Small intestine (tissue), 7 donors: Measurements from ENCODE around the gene CYP19A1. TPM values are rescaled to one million over a fixed set of nuclear protein-coding genes. Genes with fewer than 3 reads are reported as not detected.
A peak's percentile ranks its signal among the peaks of the same experiment; 100 is the strongest.

ENCODE experiments used
- DNase-seq, 2 donors: peaks; one replicate each; pipeline versions ENCODE4 v3.0.0 to v3.0.0-alpha.2; 2013
- FAIRE-seq: peaks from 2 replicates; lab custom pipeline; 2012; peaks lifted over from hg19 to GRCh38; lab: Jason Lieb, UNC
- H3K27ac ChIP-seq, 3 donors: one replicate each; pipeline ENCODE4 v1.5.1; 2013; ENCODE audit warnings: low read length in 2 of 3, mild to moderate bottlenecking in 2 of 3, control low read depth in 1 of 3, inconsistent platforms in 1 of 3, low read depth in 1 of 3, moderate library complexity in 1 of 3
- H3K27me3 ChIP-seq, 3 donors: one replicate each; pipeline ENCODE4 v1.6.1; 2013; ENCODE audit warnings: low read length in 3 of 3, inconsistent platforms in 1 of 3; ENCODE audit not compliant: control insufficient read depth in 3 of 3, insufficient read depth in 3 of 3
- H3K36me3 ChIP-seq, 3 donors: one replicate each; pipeline ENCODE4 v1.6.1; 2013; ENCODE audit warnings: low read length in 3 of 3, inconsistent platforms in 1 of 3, low read depth in 1 of 3, mild to moderate bottlenecking in 1 of 3, moderate library complexity in 1 of 3; ENCODE audit not compliant: control insufficient read depth in 3 of 3, insufficient read depth in 2 of 3
- H3K4me1 ChIP-seq, 3 donors: one replicate each; pipeline ENCODE4 v1.6.1; 2013; ENCODE audit warnings: low read length in 2 of 3, inconsistent platforms in 1 of 3, low read depth in 1 of 3, mild to moderate bottlenecking in 1 of 3, moderate library complexity in 1 of 3; ENCODE audit not compliant: control insufficient read depth in 3 of 3, insufficient read depth in 2 of 3
- H3K4me3 ChIP-seq, 3 donors: one replicate each; pipeline ENCODE4 v1.5.1; 2013; ENCODE audit warnings: low read length in 3 of 3, control low read depth in 1 of 3, inconsistent platforms in 1 of 3, low read depth in 1 of 3, mild to moderate bottlenecking in 1 of 3, moderate library complexity in 1 of 3
- H3K9me3 ChIP-seq, 2 donors: one replicate each; pipeline ENCODE4 v1.6.1; 2013; ENCODE audit warnings: low read depth in 1 of 2, low read length in 1 of 2; ENCODE audit not compliant: control insufficient read depth in 2 of 2, insufficient read depth in 1 of 2
- WGBS, 3 donors: extraction: QIAGEN DNeasy Blood & Tissue Kit; methylation state at CpG; one replicate each; pipeline ENCODE4 v1.1.7; 2013; 5-methylcytosine and 5-hydroxymethylcytosine counted together
- polyA plus RNA-seq, 4 donors: library from polyadenylated mRNA; stranded (reverse) in 3 of 4; unstranded in 1 of 4; fragments of 200-250 nt in 3 of 4; fragments of 120-200 nt in 1 of 4; gene quantifications; one replicate each; pipeline versions ENCODE4 v1.2.1 to v1.2.3, GENCODE V29; 2013
- donor health status: healthy with polysubstance abuse.
- donor health status: control.
- donor health status: control.
- donor health status: Bipolar disorder and iron deficiency.
- donor health status: healthy.

The CYP19A1 gene
- polyA plus RNA-seq, 4 donors, result 0.33 to 2.0 TPM; not detected in 2

DNA sequence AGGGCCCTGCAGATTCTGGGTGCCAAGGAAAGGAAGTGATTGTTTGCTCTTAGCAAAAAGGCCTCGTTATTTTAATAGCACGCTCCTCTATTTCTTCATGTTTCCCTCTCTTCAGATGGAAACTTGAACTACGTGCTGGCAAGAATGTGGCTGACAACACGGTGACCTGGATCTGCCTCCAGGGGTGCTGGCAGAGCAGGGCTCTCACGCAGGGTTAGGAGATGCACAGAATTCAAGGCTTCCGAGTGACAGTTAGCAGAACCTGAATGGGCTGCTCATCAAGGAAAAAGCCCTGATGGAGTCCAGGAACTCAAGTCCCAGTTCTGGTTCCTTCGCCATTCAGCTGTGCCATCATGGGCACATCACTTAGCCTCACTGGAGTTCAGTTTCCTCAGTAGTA lies 22.7 kb downstream of the CYP19A1 start:
- 86 to 90% (median 86%) methylated on average over 7 of the region's 7 CpGs for WGBS, 3 donors
- Histone ChIP-seq H3K4me1 (peaks cover 0 to 68% (median 0%) of the 10 kb centered on the region in 3 donors), H3K4me3 (no peak overlapping the region), H3K27ac (peak overlapping the region in 1 of 3 donors; percentile 83), H3K27me3 (no peaks in the 10 kb centered on the region), H3K9me3 (no peaks in the 10 kb centered on the region), H3K36me3 (no peaks in the 10 kb centered on the region)
- FAIRE-seq (no peak), DNase-seq (no peak)

GRCh38 chr15:51314391-51315337 lies 23.7 kb downstream of the CYP19A1 start:
- FAIRE-seq (no peak), DNase-seq (peak in 1 of 2 donors; percentile 80)
- H3K4me3 ChIP-seq, result no peak overlapping the region
- H3K9me3 ChIP-seq, result no peaks in the 10 kb centered on the region
- H3K36me3 ChIP-seq, result no peaks in the 10 kb centered on the region
- peaks cover 0 to 68% (median 0%) of the 10 kb centered on the region in 3 donors for H3K4me1 ChIP-seq
- peak overlapping the region in 1 of 3 donors; percentile 86 for H3K27ac ChIP-seq
- WGBS, 3 donors, result 70 to 77% (median 72%) methylated on average over 10 of the region's 10 CpGs
- H3K27me3 ChIP-seq, result no peaks in the 10 kb centered on the region

- H3K36me3 ChIP-seq, result no peaks in the 10 kb centered on the region
- no peaks in the 10 kb centered on the region for H3K27me3 ChIP-seq
- no peak overlapping the region for H3K4me3 ChIP-seq
- WGBS, 3 donors, result 80 to 89% (median 84%) methylated on average over 10 of the region's 10 CpGs
- FAIRE-seq (no peak), DNase-seq (no peak)
- peak overlapping the region in 1 of 3 donors; percentile 86 for H3K27ac ChIP-seq
- H3K4me1 ChIP-seq, result peaks cover 0 to 61% (median 0%) of the 10 kb centered on the region in 3 donors
- no peaks in the 10 kb centered on the region for H3K9me3 ChIP-seq
Observed at GRCh38 chr15:51313644-51314280, 24.6 kb downstream of the CYP19A1 start.

DNA sequence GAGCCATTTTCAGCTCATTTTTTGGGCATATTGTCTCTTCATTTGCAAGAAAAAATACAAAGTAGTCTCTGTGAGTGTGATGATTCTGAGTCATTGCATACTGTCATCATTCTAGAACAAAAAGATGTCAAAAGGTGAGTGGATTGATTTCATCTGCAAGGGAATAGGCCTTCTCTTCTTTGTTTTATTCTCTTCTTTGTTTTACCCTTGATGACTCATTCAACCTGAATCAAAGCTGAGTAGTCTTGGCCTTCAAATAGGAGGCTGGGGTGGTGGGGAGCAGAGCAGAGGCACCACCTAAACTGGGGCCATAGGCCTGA lies 25.4 kb downstream of the CYP19A1 start:
- Histone ChIP-seq H3K27ac (peak overlapping the region in 1 of 3 donors; percentile 50), H3K36me3 (no peaks in the 10 kb centered on the region), H3K4me3 (no peak overlapping the region), H3K27me3 (no peaks in the 10 kb centered on the region), H3K9me3 (no peaks in the 10 kb centered on the region), H3K4me1 (peaks cover 0 to 54% (median 0%) of the 10 kb centered on the region in 3 donors)
- FAIRE-seq (no peak), DNase-seq (no peak)

GRCh38 chr15:51312166-51313073 lies 26.0 kb downstream of the CYP19A1 start:
- FAIRE-seq (no peak), DNase-seq (peak in 1 of 2 donors; percentile 39)
- peak overlapping the region in 2 of 3 donors; percentile 50 to 58 for H3K27ac ChIP-seq
- H3K36me3 ChIP-seq, result no peaks in the 10 kb centered on the region
- no peaks in the 10 kb centered on the region for H3K9me3 ChIP-seq
- 59 to 71% (median 63%) methylated on average over 8 of the region's 8 CpGs for WGBS, 3 donors
- no peak overlapping the region for H3K4me3 ChIP-seq
- H3K27me3 ChIP-seq, result no peaks in the 10 kb centered on the region
- H3K4me1 ChIP-seq, result peaks cover 0 to 49% (median 0%) of the 10 kb centered on the region in 3 donors

- no peak for FAIRE-seq
- 9 to 39% (median 16%) methylated on average over 2 of the region's 2 CpGs for WGBS, 3 donors
- Histone ChIP-seq H3K4me1 (peaks cover 0 to 43% (median 0%) of the 10 kb centered on the region in 3 donors), H3K27ac (peak overlapping the region in 2 of 3 donors; percentile 19 to 58), H3K9me3 (no peaks in the 10 kb centered on the region), H3K4me3 (no peak overlapping the region), H3K27me3 (no peaks in the 10 kb centered on the region), H3K36me3 (no peaks in the 10 kb centered on the region)
- peak in 1 of 2 donors; percentile 69 for DNase-seq
Observed at GRCh38 chr15:51311510-51311909, 26.9 kb downstream of the CYP19A1 start.

DNA sequence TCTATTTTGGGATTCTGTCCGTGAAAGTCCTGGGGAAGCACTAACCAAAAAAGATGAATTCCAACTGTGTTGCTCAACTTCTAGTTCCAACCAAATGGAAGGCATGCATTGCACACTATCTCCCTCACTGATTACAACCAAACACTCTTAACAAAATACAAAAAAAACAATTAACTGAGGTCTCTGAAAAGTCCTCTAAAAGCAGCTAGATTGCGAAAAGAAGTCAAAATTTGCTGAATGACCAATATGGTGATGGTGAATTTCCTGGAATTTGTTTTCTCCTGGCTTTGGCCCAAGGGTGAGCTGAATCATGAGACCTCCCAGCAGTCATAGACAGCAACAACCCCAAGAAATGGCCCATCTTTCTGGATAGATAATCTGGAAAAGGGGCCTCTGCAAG lies 28.3 kb downstream of the CYP19A1 start:
- Histone ChIP-seq H3K27me3 (no peaks in the 10 kb centered on the region), H3K27ac (no peak overlapping the region), H3K4me1 (peaks cover 0 to 29% (median 0%) of the 10 kb centered on the region in 3 donors), H3K9me3 (no peaks in the 10 kb centered on the region), H3K36me3 (no peaks in the 10 kb centered on the region), H3K4me3 (no peak overlapping the region)
- DNase-seq, result no peak
- whole genome bisulfite sequencing, 3 donors, result 68 to 83% (median 80%) methylated on average over 2 of the region's 2 CpGs
- no peak for FAIRE-seq

- FAIRE-seq (no peak), DNase-seq (no peak)
- WGBS, 3 donors, result 75 to 88% (median 77%) methylated on average over 3 of the region's 3 CpGs
- no peaks in the 10 kb centered on the region for H3K36me3 ChIP-seq
- H3K27me3 ChIP-seq, result no peaks in the 10 kb centered on the region
- peaks cover 0 to 26% (median 0%) of the 10 kb centered on the region in 3 donors for H3K4me1 ChIP-seq
- no peak overlapping the region for H3K27ac ChIP-seq
- no peaks in the 10 kb centered on the region for H3K9me3 ChIP-seq
- H3K4me3 ChIP-seq, result no peak overlapping the region
Observed at GRCh38 chr15:51307811-51308210, 30.6 kb downstream of the CYP19A1 start.
